Dermis microvascular lymphatic vessel endothelial cell (primary cell): ENCODE results near the gene AGBL1. TPM values are rescaled to one million over a fixed set of nuclear protein-coding genes. Genes with fewer than 3 reads are reported as not detected.
"Not testable (repeated sequence)": the region's sequence is repeated elsewhere in the genome, so short reads cannot be mapped to it uniquely, and the experiment has no call there.

ENCODE experiments used
- DNase-seq, 2 donors: peaks; one replicate each; pipeline versions ENCODE4 v3.0.0 to v3.0.0-alpha.2; 2010; ENCODE audit warnings: low read depth in 2 of 2
- total RNA-seq: library from RNA; depleted of rRNA; stranded (reverse); fragments of >200 nt; gene quantifications from 2 replicates; pipeline ENCODE4 v1.2.1, GENCODE V29; 2014

The AGBL1 gene
- total RNA-seq, 1 donor from 2014 or later, result not detected

- DNase-seq, result no peak
Measured at GRCh38 chr15:86082619-86083380, 3.1 kb downstream of the AGBL1 start.

GRCh38 chr15:86087808-86088207 is 8.1 kb downstream of the AGBL1 start:
- DNase-seq, result no peak

GRCh38 chr15:86089422-86089821 is 9.8 kb downstream of the AGBL1 start:
- no peak for DNase-seq

GRCh38 chr15:86101818-86102217 is 22.1 kb downstream of the AGBL1 start:
- no peak for DNase-seq

- DNase-seq, result no peak
Measured at GRCh38 chr15:86103825-86104224, 24.2 kb downstream of the AGBL1 start.

GRCh38 chr15:86106306-86106705 is 26.6 kb downstream of the AGBL1 start:
- no peak for DNase-seq

GRCh38 chr15:86115145-86115801 is 35.6 kb downstream of the AGBL1 start:
- no peak for DNase-seq

- DNase-seq, result no peak
Measured at GRCh38 chr15:86121568-86122225, 42.0 kb downstream of the AGBL1 start.

GRCh38 chr15:86122691-86123391 is 43.2 kb downstream of the AGBL1 start:
- DNase-seq, result not testable (repeated sequence)

GRCh38 chr15:86125775-86126174 is 46.1 kb downstream of the AGBL1 start:
- DNase-seq, result no peak

GRCh38 chr15:86127547-86127946 is 47.9 kb downstream of the AGBL1 start:
- no peak for DNase-seq

- no peak for DNase-seq
Measured at GRCh38 chr15:86135041-86135440, 55.4 kb downstream of the AGBL1 start.

- no peak for DNase-seq
Measured at GRCh38 chr15:86136861-86137260, 57.2 kb downstream of the AGBL1 start.

GRCh38 chr15:86138798-86139197 is 59.1 kb downstream of the AGBL1 start:
- DNase-seq, result no peak

- DNase-seq, result no peak
Measured at GRCh38 chr15:86139828-86140227, 60.2 kb downstream of the AGBL1 start.

GRCh38 chr15:86154705-86155104 is 75.0 kb downstream of the AGBL1 start:
- no peak for DNase-seq

- no peak for DNase-seq
Measured at GRCh38 chr15:86155551-86155950, 75.9 kb downstream of the AGBL1 start.

- no peak for DNase-seq
Measured at GRCh38 chr15:86157606-86158293, 78.1 kb downstream of the AGBL1 start.

GRCh38 chr15:86159468-86159867 is 79.8 kb downstream of the AGBL1 start:
- no peak for DNase-seq

- DNase-seq, result no peak
Measured at GRCh38 chr15:86161250-86161649, 81.6 kb downstream of the AGBL1 start.

- DNase-seq, result no peak
Measured at GRCh38 chr15:86162172-86162591, 82.5 kb downstream of the AGBL1 start.
